ENCODE results near the gene RFT1. TPM values are rescaled to one million over a fixed set of nuclear protein-coding genes. Genes with fewer than 3 reads are reported as not detected.

The RFT1 gene
- 10 to 100 TPM; 10.6 to 12.9 (median 12.6) TPM for total RNA-seq
- polyA plus RNA-seq = 7.0 TPM
- long read RNA-seq, donor 1, full-length matches to known transcripts = 40 of 58 reads
- long read RNA-seq, donor 1, partial matches to known transcripts = 5 of 58 reads
- long read RNA-seq, donor 1, other reads (novel, unspliced or antisense) = 13 of 58 reads
- long read RNA-seq, donor 2, full-length matches to known transcripts = 7 of 9 reads
- long read RNA-seq, donor 2, partial matches to known transcripts = 0 of 9 reads
- long read RNA-seq, donor 2, other reads (novel, unspliced or antisense) = 2 of 9 reads
- long read RNA-seq, donor 3, full-length matches to known transcripts = 95 of 127 reads
- long read RNA-seq, donor 3, partial matches to known transcripts = 5 of 127 reads
- long read RNA-seq, donor 3, other reads (novel, unspliced or antisense) = 27 of 127 reads
- long read RNA-seq, donor 4, full-length matches to known transcripts = 12 of 18 reads
- long read RNA-seq, donor 4, partial matches to known transcripts = 0 of 18 reads
- long read RNA-seq, donor 4, other reads (novel, unspliced or antisense) = 6 of 18 reads

GRCh38 chr3:53130179-53131061, at the start of gene RFT1:
Gene RFT1 (minus strand): TSS chr3:53130435. CDS start chr3:53130400, 35 bp downstream.
- 2% methylated on average over 41 of the region's 41 CpGs for WGBS
- ATAC-seq (peak; percentile 96 to 98), DNase-seq (peak; percentile 99 to 100 (median 99))
- H3K27ac ChIP-seq (ENCODE audit: low read length) = peak within 1 kb of the TSS; percentile 92
- H3K9me3 ChIP-seq (ENCODE audit: control insufficient read depth, low read length) = no peaks in the 10 kb centered on the region
- H3K4me3 ChIP-seq (ENCODE audit: low read length) = peak within 1 kb of the TSS; percentile 58
- no peaks in the 10 kb centered on the region for H3K27me3 ChIP-seq (ENCODE audit: control insufficient read depth, insufficient read depth)
- peaks cover 4% of the 10 kb centered on the region for H3K4me1 ChIP-seq (ENCODE audit: control insufficient read depth, insufficient read depth, low read length)
- intact Hi-C loops (cut with DNase I) = loop anchor here (5.0 kb wide), 2 partner anchors 62 to 67 kb away; no protein-coding TSS in a partner anchor

GRCh38 chr3:53179580-53179979, 49.3 kb upstream of the RFT1 start:
- intact Hi-C loops (cut with DNase I) = no loop called here
- H3K9me3 ChIP-seq (ENCODE audit: control insufficient read depth, low read length) = no peaks in the 10 kb centered on the region
- no peaks in the 10 kb centered on the region for H3K27me3 ChIP-seq (ENCODE audit: control insufficient read depth, insufficient read depth)
- no peak overlapping the region for H3K27ac ChIP-seq (ENCODE audit: low read length)
- no peak overlapping the region for H3K4me3 ChIP-seq (ENCODE audit: low read length)
- DNase-seq (no peak), ATAC-seq (no peak)
- 95% methylated on average over 20 of the region's 20 CpGs for WGBS
- no peaks in the 10 kb centered on the region for H3K4me1 ChIP-seq (ENCODE audit: control insufficient read depth, insufficient read depth, low read length)

GRCh38 chr3:53178246-53178645, 48.0 kb upstream of the RFT1 start:
- 97% methylated on average over 15 of the region's 15 CpGs for WGBS
- Histone ChIP-seq H3K27ac (ENCODE audit: low read length) (no peak overlapping the region), H3K4me1 (ENCODE audit: control insufficient read depth, insufficient read depth, low read length) (no peaks in the 10 kb centered on the region), H3K27me3 (ENCODE audit: control insufficient read depth, insufficient read depth) (no peaks in the 10 kb centered on the region), H3K9me3 (ENCODE audit: control insufficient read depth, low read length) (no peaks in the 10 kb centered on the region), H3K4me3 (ENCODE audit: low read length) (no peak overlapping the region)
- ATAC-seq = no peak
- DNase-seq = no peak
- intact Hi-C loops (cut with DNase I) = no loop called here

- no peak overlapping the region for H3K27ac ChIP-seq (ENCODE audit: low read length)
- WGBS = 76% methylated on average over 9 of the region's 9 CpGs
- DNase-seq = no peak
- no peak for ATAC-seq
- H3K9me3 ChIP-seq (ENCODE audit: control insufficient read depth, low read length) = no peaks in the 10 kb centered on the region
- intact Hi-C loops (cut with DNase I) = no loop called here
- H3K4me1 ChIP-seq (ENCODE audit: control insufficient read depth, insufficient read depth, low read length) = no peaks in the 10 kb centered on the region
- no peak overlapping the region for H3K4me3 ChIP-seq (ENCODE audit: low read length)
- H3K27me3 ChIP-seq (ENCODE audit: control insufficient read depth, insufficient read depth) = no peaks in the 10 kb centered on the region
Measured at GRCh38 chr3:53175613-53176540, 45.6 kb upstream of the RFT1 start.

GRCh38 chr3:53174346-53175250, 44.4 kb upstream of the RFT1 start:
- DNase-seq (no peak), ATAC-seq (no peak)
- Histone ChIP-seq H3K4me1 (ENCODE audit: control insufficient read depth, insufficient read depth, low read length) (no peaks in the 10 kb centered on the region), H3K27ac (ENCODE audit: low read length) (no peak overlapping the region), H3K4me3 (ENCODE audit: low read length) (no peak overlapping the region), H3K27me3 (ENCODE audit: control insufficient read depth, insufficient read depth) (no peaks in the 10 kb centered on the region), H3K9me3 (ENCODE audit: control insufficient read depth, low read length) (no peaks in the 10 kb centered on the region)
- WGBS = 70% methylated on average over 9 of the region's 9 CpGs
- intact Hi-C loops (cut with DNase I) = no loop called here

GRCh38 chr3:53173107-53173506, 42.9 kb upstream of the RFT1 start:
- ATAC-seq (no peak), DNase-seq (no peak)
- Histone ChIP-seq H3K27ac (ENCODE audit: low read length) (no peak overlapping the region), H3K9me3 (ENCODE audit: control insufficient read depth, low read length) (no peaks in the 10 kb centered on the region), H3K4me1 (ENCODE audit: control insufficient read depth, insufficient read depth, low read length) (no peaks in the 10 kb centered on the region), H3K27me3 (ENCODE audit: control insufficient read depth, insufficient read depth) (no peaks in the 10 kb centered on the region), H3K4me3 (ENCODE audit: low read length) (no peak overlapping the region)
- intact Hi-C loops (cut with DNase I) = no loop called here
- WGBS = 78% methylated on average over 5 of the region's 5 CpGs

GRCh38 chr3:53171827-53172505, 41.7 kb upstream of the RFT1 start:
- Histone ChIP-seq H3K4me1 (ENCODE audit: control insufficient read depth, insufficient read depth, low read length) (no peaks in the 10 kb centered on the region), H3K9me3 (ENCODE audit: control insufficient read depth, low read length) (no peaks in the 10 kb centered on the region), H3K27ac (ENCODE audit: low read length) (no peak overlapping the region), H3K27me3 (ENCODE audit: control insufficient read depth, insufficient read depth) (no peaks in the 10 kb centered on the region), H3K4me3 (ENCODE audit: low read length) (no peak overlapping the region)
- intact Hi-C loops (cut with DNase I) = no loop called here
- DNase-seq (no peak), ATAC-seq (no peak)
- WGBS = 78% methylated on average over 7 of the region's 7 CpGs

- peaks cover 7% of the 10 kb centered on the region for H3K4me1 ChIP-seq (ENCODE audit: control insufficient read depth, insufficient read depth, low read length)
- no peaks in the 10 kb centered on the region for H3K27me3 ChIP-seq (ENCODE audit: control insufficient read depth, insufficient read depth)
- H3K4me3 ChIP-seq (ENCODE audit: low read length) = no peak overlapping the region
- H3K27ac ChIP-seq (ENCODE audit: low read length) = no peak overlapping the region
- ATAC-seq (no peak), DNase-seq (no peak)
- H3K9me3 ChIP-seq (ENCODE audit: control insufficient read depth, low read length) = no peaks in the 10 kb centered on the region
- intact Hi-C loops (cut with DNase I) = no loop called here
- WGBS = 68% methylated on average over 7 of the region's 7 CpGs
Measured at GRCh38 chr3:53171064-53171418, 40.8 kb upstream of the RFT1 start.

- peaks cover 7% of the 10 kb centered on the region for H3K4me1 ChIP-seq (ENCODE audit: control insufficient read depth, insufficient read depth, low read length)
- H3K27me3 ChIP-seq (ENCODE audit: control insufficient read depth, insufficient read depth) = no peaks in the 10 kb centered on the region
- 76% methylated on average over 17 of the region's 17 CpGs for WGBS
- H3K27ac ChIP-seq (ENCODE audit: low read length) = no peak overlapping the region
- H3K9me3 ChIP-seq (ENCODE audit: control insufficient read depth, low read length) = no peaks in the 10 kb centered on the region
- H3K4me3 ChIP-seq (ENCODE audit: low read length) = no peak overlapping the region
- intact Hi-C loops (cut with DNase I) = no loop called here
- no peak for ATAC-seq
- peak in 1 of 3 donors; percentile 71 for DNase-seq
Measured at GRCh38 chr3:53170325-53171063, 40.3 kb upstream of the RFT1 start.

All from right cardiac atrium (tissue), 5 donors.